ENCODE results near the gene LYPD6B.

Gene LYPD6B

DNA sequence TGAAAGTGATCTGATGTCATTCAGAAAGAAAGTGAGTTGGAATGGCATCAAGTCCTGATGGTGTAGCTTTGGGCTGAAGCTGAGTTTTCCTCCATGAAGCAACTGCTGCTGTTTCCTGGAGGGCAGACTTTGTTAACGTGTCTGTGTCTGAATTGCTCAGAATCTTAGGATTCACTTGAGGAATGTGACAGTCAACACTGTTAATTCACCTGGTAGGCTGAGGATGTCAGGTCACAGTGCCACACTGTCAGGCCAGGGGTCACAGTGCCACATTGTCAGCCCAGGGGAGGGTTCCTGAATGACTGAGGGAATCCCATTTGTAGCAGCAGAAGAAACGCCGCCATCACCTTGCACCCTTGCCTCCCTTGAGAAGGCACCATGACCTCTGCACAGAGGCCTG lies 39.4 kb downstream of the LYPD6B start:
- no peak for DNase-seq

DNA sequence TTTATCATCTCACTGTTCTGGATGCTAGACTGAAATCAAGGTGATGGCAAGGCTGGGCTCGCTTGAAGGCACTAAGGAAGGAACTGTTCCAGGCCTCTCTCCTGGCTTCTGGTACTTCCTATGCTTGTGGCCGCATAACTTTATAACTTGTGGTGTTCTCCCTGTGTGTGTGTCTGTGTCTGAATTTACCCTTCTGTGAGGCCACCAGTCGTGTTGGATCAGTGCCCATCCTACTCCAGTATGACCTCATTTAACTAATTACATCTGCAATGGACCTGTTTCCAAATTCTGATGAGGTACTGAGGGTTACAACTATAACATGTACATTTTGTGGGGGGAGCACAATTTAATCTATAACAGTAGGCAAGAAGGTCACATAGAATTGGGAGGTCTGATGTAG lies 41.6 kb downstream of the LYPD6B start:
- no peak for DNase-seq

DNA sequence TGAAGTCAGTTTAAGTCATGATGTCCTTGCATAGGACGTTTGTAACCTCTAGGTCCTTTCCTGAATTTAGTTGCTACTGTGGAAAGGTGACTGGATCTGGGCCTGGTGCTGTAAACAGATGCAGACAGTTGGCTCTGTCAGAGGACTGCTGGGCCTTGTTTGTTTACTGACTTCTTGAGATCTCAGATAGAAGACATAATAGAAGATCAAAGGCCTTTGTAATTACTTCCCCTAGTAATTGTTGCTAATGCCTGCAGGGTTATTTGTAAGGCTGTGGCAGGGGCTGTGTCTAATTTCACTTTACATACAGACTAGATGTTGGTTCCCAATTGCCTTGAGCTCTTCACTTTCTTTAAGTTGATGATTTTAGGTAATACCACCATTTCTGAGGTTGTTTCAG lies 42.5 kb downstream of the LYPD6B start:
- no peak for DNase-seq

DNA sequence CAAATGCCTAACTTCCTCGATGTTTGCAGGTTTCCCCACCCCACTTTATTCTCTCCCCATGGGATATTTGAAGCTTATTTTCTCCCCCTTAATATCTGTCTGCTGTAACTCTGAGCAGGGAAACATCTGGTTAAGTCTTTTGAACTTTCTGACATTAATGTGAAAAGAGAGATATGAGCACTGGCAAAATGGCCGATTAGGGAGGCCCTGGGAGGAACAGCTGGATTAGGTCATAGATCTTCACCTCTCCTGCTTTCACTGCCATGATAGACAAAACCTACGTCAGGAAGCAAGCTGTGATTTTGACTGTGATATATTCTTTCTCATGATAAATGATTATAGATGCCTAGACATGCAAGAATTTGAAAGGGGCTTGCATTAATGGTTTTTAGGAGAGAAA lies 43.6 kb downstream of the LYPD6B start:
- DNase-seq: no peak

DNA sequence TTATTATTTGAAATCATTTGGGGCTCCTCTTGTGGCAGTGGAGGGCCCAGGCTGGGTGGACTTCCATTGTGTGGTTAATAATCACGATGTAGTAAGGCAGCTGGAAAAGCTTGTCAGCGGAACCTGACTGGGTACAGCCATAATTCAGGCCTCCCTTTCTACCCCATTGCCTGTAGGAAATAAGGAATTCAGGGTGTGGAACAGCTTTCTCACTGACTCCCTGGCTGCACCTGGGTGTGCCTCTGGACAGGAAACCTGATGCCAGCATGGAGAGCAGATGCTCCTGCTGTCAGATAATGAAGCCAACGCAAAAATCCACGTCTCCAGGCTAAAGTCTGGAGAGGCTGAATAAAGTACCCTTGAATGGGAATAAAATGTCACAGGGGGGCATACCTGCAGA lies 44.2 kb downstream of the LYPD6B start:
- no peak for DNase-seq

DNA sequence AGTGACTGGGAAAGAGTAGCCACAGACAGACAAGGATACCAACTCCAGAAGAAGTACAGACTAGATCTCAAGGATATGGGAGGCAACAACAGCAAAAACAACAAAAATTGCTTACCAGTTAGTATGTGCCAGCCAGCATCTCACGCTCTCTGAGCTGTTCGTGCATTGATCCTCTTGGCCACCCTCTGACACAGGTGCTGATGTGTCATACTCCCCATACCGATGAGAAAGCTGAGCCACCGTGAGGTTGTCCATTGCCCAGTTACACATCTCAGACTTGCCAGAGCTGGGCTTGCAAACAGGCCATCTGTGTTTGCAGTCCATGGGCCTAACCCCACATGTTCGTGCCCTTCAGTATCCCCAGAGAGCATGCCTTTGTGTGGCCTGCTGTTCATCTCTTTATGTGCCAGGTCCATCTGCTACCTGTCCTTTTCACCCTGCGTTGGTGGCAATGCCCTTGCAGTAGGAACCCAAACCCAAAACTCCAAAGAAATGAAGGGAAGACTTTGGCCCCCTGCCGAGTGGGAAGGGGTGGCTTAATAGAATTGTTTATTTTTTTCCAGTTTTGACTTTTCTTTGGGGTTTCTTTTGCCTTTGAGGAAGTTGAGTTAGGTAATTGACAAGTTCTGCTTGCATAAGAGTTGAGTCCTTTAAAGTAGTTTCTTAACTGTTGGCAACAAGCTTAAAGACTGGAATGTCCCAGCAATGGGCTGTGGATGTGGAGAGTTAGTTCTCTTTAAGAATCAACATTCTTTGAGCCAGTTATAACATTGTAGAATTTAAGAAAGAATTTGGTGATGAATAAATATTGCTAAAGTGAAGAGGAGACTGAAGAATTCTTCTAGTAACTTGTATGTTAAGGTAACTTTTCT lies 46.7 kb downstream of the LYPD6B start:
- DNase-seq: no peak

DNA sequence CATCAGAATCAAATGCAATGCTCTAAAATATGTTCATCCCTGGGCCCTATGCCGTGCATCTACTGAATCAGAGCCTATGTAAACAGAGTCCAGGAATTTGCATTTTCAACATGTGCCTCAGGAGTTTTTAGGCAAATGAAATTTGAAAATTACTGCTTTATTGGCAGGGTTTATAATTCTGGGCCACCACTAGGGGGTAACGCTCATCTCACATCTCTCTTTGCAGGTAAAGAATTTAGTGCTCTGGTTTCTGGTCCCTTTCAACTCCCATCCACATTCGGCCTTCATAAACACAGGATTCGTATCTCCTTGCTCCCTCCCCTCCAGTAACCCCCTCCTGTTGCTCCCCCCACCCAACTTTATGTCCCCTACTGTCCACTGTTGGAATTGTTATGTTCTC lies 49.3 kb downstream of the LYPD6B start:
- no peak for DNase-seq

DNA sequence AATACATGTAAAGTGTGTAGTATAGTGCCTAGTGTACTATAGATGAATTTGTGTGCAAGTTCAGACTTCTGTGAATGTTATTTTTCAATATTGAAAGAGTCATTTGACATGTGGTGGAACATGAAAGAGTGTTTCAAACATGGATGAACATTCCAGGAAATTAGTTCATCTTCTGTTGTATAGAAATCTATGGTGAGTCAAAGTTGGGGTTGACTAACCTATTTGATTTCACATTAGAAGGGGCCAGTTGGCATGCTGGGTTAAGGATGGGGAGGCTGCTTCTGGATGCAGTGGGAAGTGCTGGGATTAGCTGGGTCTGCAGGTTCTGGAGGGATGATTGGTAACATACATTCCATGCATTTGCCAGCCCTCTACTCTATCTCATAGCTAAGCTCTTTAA lies 50.6 kb downstream of the LYPD6B start:
- no peak for DNase-seq

DNA sequence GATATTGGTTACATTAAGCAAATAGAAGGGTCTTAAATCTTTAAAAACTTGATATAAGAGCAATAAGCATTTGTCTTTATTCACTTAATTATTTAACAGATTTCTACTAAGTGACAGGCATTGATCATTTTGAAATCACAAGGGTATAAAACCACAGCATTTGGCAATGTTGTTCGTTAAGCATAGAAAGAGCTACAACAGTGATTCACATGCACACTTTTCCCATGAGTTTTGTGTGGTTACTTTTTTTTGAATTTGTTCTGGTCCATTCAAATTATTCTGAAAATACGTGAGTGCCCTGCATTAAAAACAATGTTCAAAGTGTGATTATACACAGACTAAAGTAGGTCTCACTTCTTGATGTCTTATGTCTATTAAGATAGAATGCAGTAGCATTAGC lies 52.2 kb downstream of the LYPD6B start:
- DNase-seq: no peak

DNA sequence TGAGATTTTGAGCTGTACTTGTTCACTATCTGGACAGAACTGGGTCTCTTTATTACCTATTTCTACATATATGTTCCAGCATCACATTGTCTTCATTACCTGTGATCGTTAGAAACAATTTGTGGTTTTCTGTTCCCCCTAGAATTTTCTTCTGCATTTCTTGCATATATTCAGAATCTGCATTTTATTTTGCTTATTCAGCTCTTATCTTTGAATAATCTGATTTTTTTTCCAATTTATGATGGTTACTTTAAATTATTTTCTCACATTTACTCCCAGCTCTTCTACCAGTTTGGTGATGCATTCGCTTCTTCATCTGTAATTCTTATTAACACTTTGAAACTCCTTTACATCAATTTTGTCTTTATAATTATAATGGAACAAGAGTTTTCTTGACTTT lies 55.1 kb downstream of the LYPD6B start:
- DNase-seq: no peak

DNA sequence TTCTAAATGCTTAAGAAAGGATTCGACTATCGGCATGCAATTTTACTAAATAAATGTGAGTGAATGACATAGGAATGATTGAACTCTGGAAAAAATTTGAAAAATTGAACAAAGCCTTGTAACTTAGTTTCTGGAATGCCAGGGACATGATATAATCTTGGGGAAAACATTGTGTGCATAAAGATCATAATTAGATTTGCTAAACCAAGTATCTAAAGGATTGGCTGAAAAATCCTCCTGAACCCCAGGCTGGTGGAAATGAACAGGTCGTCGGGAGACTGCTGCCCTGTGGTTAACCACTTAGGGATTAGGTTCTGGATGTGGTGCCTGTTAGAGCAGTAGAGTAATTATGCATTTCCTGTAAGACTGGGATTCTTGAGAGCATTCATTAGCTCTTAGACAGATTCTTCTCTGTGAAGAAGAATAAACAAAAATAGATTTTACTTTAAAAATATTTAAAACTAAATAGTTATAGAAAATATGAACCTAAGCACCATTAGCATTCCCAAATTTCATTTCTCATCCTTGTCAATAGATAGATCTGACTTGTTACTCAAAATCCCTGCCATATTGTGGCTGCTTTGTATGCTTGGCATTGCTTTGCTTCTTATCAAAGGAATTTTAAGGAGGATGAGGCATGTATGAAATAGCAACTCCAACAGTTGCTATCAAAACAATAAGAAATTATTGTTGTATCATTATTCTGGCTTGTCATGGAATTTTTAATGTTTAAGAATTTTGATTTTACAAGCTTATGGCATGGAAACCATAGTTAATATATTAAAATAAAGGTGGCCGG lies 55.9 kb downstream of the LYPD6B start:
- DNase-seq: no peak

DNA sequence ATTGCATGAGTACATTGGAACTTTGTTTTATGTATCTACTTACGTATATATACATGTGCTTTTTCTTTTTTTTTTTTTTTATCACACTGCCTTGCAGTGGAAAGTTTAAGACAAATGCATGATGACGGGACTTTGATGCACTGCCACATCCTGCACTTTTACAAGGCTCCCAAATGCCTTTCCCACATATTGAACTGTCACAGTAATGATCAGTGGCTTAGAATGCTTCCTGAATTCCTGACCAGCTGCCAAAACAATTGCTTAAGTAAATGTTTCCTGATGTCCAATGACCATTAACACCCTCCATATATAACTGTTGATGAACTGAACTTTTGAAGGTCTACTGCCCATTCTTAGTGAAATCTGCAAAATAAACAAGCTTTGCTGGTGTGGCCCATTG lies 60.2 kb downstream of the LYPD6B start:
- DNase-seq: no peak

DNA sequence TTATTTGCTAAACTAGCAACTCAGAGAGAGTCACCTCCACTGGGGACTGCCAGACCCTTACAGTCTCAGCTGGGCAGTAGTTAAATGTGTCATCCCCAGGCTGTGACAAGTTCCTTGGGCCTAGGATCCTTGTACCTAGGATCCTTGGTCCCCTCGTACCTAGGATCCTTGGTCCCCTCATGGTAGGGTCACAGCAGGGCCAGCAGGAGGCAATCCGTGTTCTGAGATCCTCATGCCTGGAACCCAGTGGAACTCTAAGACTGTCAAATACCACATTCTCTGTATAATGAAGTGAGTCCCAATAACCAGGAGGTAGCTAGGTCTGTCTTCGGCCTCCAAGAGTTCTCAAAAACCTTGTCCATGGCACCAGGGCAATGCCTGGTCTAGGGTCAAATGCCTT lies 60.8 kb downstream of the LYPD6B start:
- DNase-seq: no peak

DNA sequence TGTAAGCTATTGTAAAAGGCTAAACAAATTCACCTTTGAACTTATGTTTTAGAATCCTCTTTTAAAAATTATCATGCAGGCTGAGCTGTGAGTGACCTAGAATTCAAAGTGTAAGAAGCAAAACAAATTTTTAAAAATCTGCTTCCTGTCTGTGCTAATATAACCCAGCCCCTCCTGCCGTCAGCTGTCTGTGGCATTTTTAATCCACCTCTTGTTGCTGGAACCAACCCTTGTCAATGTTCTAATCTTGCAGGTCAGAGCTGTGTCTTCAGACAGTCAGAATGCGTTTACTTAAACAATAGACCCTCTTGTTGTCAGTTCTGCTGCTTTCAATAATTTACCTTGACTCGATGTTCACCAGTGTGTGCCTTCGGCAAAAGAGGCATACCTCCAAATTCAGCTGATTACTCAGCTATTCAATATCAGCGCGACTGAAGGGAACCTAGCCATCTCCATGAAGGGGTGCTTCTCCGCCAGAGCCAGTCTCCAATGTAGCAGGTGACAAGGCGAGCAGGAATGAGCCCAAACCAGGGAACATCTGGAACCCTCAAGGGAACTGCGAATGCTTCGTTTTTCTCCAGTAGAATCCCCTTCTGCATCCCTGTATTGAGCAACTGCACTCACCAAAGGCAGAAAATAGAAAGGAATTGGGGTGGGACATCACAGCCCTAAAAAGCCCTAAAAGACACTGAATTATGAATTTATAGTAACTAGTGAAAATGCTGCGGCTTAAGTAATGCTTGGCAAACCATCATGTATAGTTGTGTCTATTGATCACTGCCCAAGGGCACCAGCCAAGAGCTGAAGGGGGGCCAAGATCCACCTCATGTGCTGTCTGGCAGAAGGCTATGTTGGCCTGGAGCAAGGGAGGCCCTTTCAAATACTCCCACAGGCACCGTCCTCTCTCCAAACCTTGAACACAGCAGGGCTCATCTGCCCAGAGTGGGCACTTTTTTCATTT lies 62.5 kb downstream of the LYPD6B start:
- DNase-seq: no peak

DNA sequence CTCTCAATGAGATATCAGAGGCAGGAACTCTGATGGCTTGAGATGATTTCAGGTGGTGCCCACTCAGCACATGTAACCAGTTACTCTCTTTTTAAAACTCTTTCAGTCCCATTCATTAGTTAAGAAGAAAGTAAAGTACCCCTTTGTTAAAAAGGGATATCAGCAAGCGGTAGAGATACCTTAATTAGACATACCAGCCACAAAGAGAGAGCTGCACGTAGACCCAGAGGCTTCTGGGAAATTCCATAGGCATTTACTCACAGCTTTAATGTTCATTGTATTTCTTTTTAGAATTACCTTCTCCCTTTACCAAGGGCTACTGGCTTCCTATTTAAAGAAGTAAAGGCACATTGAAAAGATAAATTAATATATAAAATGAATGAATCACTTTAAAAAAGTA lies 63.3 kb downstream of the LYPD6B start:
- DNase-seq: no peak

DNA sequence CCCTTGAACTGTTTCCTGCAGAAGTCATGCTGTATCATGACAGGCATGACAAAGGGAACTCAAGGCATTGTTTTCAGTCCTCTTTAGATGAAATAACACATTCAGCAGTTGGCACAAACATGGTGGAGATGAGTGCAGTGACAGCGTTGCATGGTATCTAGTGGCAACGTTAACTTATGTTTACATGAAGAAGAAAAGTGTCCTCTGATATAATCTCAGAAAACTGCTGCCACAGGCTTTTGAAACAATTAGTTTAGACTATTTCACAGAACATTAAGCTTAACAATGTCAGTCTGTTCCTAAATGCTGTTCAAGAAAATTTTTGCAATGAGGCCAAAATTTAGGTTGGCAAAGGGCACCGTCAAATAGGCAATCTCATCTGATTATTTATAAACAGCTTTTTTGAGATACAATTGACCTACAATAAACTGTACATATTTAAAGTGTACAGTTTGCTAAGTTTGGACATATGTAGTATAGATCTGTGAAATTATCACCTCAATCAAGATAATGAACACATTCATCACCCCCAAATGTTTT lies 64.7 kb downstream of the LYPD6B start:
- DNase-seq: no peak

DNA sequence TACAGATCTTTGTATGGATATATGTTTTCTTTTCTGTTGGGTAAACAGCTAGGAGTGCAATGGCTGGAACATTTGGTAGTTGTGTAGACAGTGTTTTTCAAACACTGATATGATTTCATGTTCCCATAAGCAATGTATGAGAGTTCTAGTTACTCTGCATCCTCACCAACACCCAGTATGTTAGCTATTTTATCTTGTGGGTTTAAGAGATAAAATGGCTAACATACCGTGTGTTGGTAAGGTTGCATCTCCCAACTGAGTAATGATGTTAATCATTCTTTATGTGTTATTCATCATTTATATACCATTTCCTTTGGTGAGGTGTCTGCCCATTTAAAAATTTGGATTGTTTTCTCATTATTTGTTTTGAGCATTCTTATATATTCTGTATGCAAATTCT lies 65.7 kb downstream of the LYPD6B start:
- DNase-seq: no peak

DNA sequence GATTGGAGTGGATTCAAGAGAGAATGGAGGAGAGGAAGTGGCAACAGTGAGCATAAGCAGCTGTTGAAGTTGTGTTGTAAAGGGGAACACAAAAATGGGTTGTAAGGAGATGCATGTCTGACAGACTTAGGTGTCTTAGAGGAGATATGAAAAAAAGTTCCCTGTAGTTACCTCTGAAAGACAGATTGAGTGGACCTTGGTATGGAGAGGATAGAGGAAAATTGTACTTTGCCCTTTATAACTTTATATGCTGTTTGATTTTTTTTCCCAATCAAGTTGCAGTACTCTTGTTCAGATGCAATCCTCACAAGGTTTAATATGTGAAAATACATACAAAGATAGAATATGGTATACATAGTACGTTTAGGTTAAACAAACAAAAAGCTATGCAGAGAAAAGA lies 73.6 kb downstream of the LYPD6B start:
- no peak for DNase-seq

DNA sequence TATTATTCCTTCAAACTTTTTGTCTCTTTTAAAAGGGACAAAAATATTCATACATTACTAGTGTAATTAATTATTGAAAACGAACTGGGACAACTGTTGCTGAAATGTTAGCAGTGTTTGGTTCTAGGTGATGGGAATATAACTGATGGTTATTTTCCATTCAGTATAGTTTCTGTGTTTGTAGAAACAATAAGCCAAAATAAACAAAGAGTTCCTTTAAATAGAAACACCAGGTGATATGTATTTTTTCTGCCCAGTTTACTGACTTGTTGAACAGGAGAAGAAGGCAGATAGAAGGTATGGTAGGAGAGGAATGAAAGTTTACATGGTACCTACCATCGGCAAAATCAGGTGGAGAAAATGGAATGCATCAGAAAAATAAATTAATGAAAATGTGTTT lies 74.2 kb downstream of the LYPD6B start:
- DNase-seq: no peak

DNA sequence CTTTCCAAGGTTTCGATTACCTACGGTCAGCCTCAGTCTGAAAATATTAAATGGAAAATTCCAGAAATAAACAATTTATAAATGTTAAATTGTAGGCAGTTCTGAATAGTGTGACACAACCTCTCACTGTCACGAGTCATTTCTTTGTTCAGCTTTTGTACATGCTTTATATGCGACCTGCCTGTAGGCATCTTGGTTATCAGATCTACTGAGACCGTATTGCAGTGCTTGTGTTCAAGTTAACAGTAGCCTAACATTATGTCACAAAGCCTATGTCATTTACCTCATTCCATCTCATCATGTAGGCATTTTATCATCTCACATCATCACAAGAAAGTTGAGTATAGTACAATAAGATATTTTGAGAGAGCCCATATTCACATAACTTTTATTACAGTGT lies 77.3 kb downstream of the LYPD6B start:
- DNase-seq: no peak

DNA sequence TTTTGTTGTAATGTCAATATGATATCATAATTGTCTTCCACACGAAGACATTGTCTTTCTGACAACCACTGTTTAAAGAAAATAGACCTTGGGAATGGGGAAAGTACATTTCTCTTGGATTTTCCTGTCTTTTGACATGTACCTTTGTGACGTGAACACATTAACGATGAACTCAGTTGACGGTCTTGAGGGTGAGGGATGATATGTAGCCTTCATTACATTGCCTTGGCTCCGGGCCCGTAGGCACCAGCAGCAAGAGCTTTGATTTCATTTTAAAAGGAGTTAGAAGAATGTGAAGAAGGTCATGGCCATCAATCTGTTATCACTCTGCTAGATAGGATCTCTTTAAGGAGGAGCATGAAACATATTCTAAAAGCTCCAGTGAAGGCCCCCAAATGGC lies 80.9 kb downstream of the LYPD6B start:
- DNase-seq: no peak

DNA sequence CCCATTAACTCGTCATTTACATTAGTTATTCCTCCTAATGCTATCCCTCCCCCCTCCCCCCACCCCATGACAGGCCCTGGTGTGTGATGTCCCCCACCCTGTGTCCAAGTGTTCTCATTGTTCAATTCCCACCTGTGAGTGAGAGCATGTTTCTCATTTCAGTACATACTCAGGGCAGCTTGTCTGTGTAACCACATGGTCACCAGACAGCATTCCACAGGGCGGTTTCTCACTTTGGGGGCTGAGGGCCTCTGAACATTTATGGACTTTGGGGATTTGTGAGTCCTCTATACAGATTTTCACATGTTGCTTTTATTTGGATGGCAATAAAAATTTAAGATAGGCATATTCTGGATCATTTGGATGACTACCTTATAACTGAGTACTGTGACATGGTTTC lies 84.0 kb downstream of the LYPD6B start:
- DNase-seq: no peak

All from effector CD8-positive, alpha-beta T cell (primary cell).